ENCODE results near the gene LZTS3. TPM values are rescaled to one million over a fixed set of nuclear protein-coding genes. Genes with fewer than 3 reads are reported as not detected.
"Not testable (repeated sequence)": the region's sequence is repeated elsewhere in the genome, so short reads cannot be mapped to it uniquely, and the experiment has no call there.

The LZTS3 gene
- polyA plus RNA-seq, 2 of the 4 experiments (the other 2 are of a cell fraction) = 3.8 TPM

GRCh38 chr20:3157817-3158216 lies 15.5 kb downstream of the LZTS3 start:
- no peak overlapping the region; a peak in 1 of 6 replicates for H3K27ac ChIP-seq
- CTCF ChIA-PET = interaction anchor here (1.1 to 3.7 kb wide), 3 partner anchors 43 to 159 kb away, joined by 3 to 15 read pairs (median 4); no protein-coding TSS in a partner anchor
- TF ChIP-seq SREBF2 (IDR thresholded peaks at IDR 0.05) (no peak), POLR2A (IDR thresholded peaks at IDR 0.05; ENCODE audit: low read length) (no peak), TP53 (CRISPR knock-in tag; IDR thresholded peaks at IDR 0.05) (no peak), ZNF302 (CRISPR knock-in tag; IDR thresholded peaks at IDR 0.05) (no peak), ESRRA (IDR thresholded peaks at IDR 0.05; ENCODE audit: borderline replicate concordance, low read length) (no peak), HOXA7 (CRISPR knock-in tag; IDR thresholded peaks at IDR 0.05) (no peak), JUN (IDR thresholded peaks at IDR 0.05) (no peak), SMC3 (IDR thresholded peaks at IDR 0.05) (no peak), ZSCAN20 (CRISPR knock-in tag; IDR thresholded peaks at IDR 0.05) (no peak), FOSL2 (IDR thresholded peaks at IDR 0.05) (no peak), FOSL2 (CRISPR knock-in tag; IDR thresholded peaks at IDR 0.05) (no peak), HOXB5 (CRISPR knock-in tag; IDR thresholded peaks at IDR 0.05) (no peak), BHLHE40 (IDR thresholded peaks at IDR 0.05; ENCODE audit: low read depth, low read length) (no peak)
- H3K4me2 ChIP-seq = peak overlapping the region; percentile 99
- H3K9me3 ChIP-seq = no peaks in the 10 kb centered on the region
- POLR2A ChIA-PET = no interaction called here
- FAIRE-seq (no peak), DNase-seq (ENCODE audit: low read depth in 1 of 2, low spot score in 1 of 2) (no peak), ATAC-seq (no peak)
- peak overlapping the region; percentile 69; the same call in 2 of the 3 replicates for H3K4me3 ChIP-seq
- WGBS (ENCODE audit: missing lambda C conversion rate) = 85% methylated on average over 11 of the region's 11 CpGs
- peaks cover 19% of the 10 kb centered on the region; the same call in 2 of the 3 replicates for H3K4me1 ChIP-seq

GRCh38 chr20:3156811-3157619 lies 16.3 kb downstream of the LZTS3 start:
- H3K4me2 ChIP-seq = peak overlapping the region; percentile 99
- TF ChIP-seq RNF2 (IDR thresholded peaks at IDR 0.05; ENCODE audit: borderline replicate concordance, low read depth) (no peak), EHF (CRISPR knock-in tag; IDR thresholded peaks at IDR 0.05) (no peak), SREBF2 (IDR thresholded peaks at IDR 0.05) (no peak), CHD4 (IDR thresholded peaks at IDR 0.05; ENCODE audit: borderline replicate concordance) (no peak), MAZ (IDR thresholded peaks at IDR 0.05; ENCODE audit: borderline replicate concordance, low read depth, low read length) (no peak), EP300 (IDR thresholded peaks at IDR 0.05) (no peak), TP53 (CRISPR knock-in tag; IDR thresholded peaks at IDR 0.05) (no peak), TFCP2L1 (CRISPR knock-in tag; IDR thresholded peaks at IDR 0.05) (no peak)
- TF ChIP-seq, protein P1, sequence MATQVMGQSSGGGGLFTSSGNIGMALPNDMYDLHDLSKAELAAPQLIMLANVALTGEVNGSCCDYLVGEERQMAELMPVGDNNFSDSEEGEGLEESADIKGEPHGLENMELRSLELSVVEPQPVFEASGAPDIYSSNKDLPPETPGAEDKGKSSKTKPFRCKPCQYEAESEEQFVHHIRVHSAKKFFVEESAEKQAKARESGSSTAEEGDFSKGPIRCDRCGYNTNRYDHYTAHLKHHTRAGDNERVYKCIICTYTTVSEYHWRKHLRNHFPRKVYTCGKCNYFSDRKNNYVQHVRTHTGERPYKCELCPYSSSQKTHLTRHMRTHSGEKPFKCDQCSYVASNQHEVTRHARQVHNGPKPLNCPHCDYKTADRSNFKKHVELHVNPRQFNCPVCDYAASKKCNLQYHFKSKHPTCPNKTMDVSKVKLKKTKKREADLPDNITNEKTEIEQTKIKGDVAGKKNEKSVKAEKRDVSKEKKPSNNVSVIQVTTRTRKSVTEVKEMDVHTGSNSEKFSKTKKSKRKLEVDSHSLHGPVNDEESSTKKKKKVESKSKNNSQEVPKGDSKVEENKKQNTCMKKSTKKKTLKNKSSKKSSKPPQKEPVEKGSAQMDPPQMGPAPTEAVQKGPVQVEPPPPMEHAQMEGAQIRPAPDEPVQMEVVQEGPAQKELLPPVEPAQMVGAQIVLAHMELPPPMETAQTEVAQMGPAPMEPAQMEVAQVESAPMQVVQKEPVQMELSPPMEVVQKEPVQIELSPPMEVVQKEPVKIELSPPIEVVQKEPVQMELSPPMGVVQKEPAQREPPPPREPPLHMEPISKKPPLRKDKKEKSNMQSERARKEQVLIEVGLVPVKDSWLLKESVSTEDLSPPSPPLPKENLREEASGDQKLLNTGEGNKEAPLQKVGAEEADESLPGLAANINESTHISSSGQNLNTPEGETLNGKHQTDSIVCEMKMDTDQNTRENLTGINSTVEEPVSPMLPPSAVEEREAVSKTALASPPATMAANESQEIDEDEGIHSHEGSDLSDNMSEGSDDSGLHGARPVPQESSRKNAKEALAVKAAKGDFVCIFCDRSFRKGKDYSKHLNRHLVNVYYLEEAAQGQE (IDR thresholded peaks at IDR 0.05) = no peak
- no peak overlapping the region for H3K27ac ChIP-seq
- ATAC-seq (no peak), DNase-seq (ENCODE audit: low read depth in 1 of 2, low spot score in 1 of 2) (no peak), FAIRE-seq (no peak)
- POLR2A ChIA-PET = no interaction called here
- H3K4me1 ChIP-seq = peaks cover 19% of the 10 kb centered on the region; the same call in 2 of the 3 replicates
- no peak overlapping the region for H3K4me3 ChIP-seq
- CTCF ChIA-PET = interaction anchor here (0.6 to 3.7 kb wide), 6 partner anchors 9 to 160 kb away, joined by 3 to 15 read pairs (median 4); no protein-coding TSS in a partner anchor
- WGBS (ENCODE audit: missing lambda C conversion rate) = 83% methylated on average over 8 of the region's 8 CpGs
- H3K9me3 ChIP-seq = no peaks in the 10 kb centered on the region

- H3K4me3 ChIP-seq; H3K4me2 ChIP-seq; POLR2A ChIA-PET; FAIRE-seq; H3K4me1 ChIP-seq; DNase-seq (ENCODE audit: low read depth in 1 of 2, low spot score in 1 of 2); H3K27ac ChIP-seq; H3K9me3 ChIP-seq: not testable (repeated sequence)
- CTCF ChIA-PET = interaction anchor here (1.4 to 2.2 kb wide), 3 partner anchors 8 to 165 kb away, joined by 4 to 8 read pairs (median 6); no protein-coding TSS in a partner anchor
- 89% methylated on average over 10 of the region's 10 CpGs for WGBS (ENCODE audit: missing lambda C conversion rate)
- peak in 1 of 2 experiments; percentile 46; a peak in 2 of 6 replicates for ATAC-seq
Observed at GRCh38 chr20:3152057-3152644, 21.2 kb downstream of the LZTS3 start.

All from A549 (cell line).